PC-3 (cell line): ENCODE results near the gene EIF6. TPM values are rescaled to one million over a fixed set of nuclear protein-coding genes. Genes with fewer than 3 reads are reported as not detected.

ENCODE experiments used
- ATAC-seq: fragments of 200-7000 bp; cut with Tn5 transposase; 2 replicates; pipeline ENCODE4 v1.9.1; 2020; ENCODE audit warnings: mild to moderate bottlenecking, moderate library complexity
- BruUV-seq: library from RNA; stranded (reverse); fragments of 400-500 nt; replicated peaks from 2 replicates; lab custom pipeline; 2021; lab: Mats Ljungman, UMichigan
- CTCF ChIA-PET: fragments of 300-600 bp; sonication (Branson Sonifier 250); formaldehyde crosslinking; loops from one replicate; lab custom pipeline; 2022; ENCODE audit warnings: antibody characterized with exemption; lab: Charles Lee
- POLR2A ChIA-PET: fragments of 300-600 bp; sonication (Branson Sonifier 250); formaldehyde crosslinking; loops from one replicate; lab custom pipeline; 2022; ENCODE audit warnings: antibody characterized with exemption; ENCODE audit not compliant: unreplicated experiment; lab: Charles Lee
- DNase-seq: peaks from one replicate; pipeline ENCODE4 v3.0.0-alpha.2; 2015
- H2AFZ ChIP-seq: fragments of 300-600 bp; sonication (generic); 2 replicates; pipeline ENCODE4 v1.6.0; 2016; ENCODE audit warnings: antibody characterized with exemption, low read length
- H3F3A ChIP-seq: fragments of 300-600 bp; sonication (generic); one replicate; pipeline ENCODE4 v1.6.0; 2017; ENCODE audit warnings: antibody characterized with exemption, low read length, control low read depth, mild to moderate bottlenecking; ENCODE audit not compliant: unreplicated experiment
- H3K27ac ChIP-seq: fragments of 300-600 bp; sonication (generic); 2 replicates; pipeline ENCODE4 v1.5.1; 2016; ENCODE audit warnings: mild to moderate bottlenecking, low read length
- H3K27me3 ChIP-seq: fragments of 300-600 bp; sonication (generic); 2 replicates; pipeline ENCODE4 v1.6.1; 2016; ENCODE audit warnings: low read length, mixed read lengths
- H3K36me3 ChIP-seq: fragments of 300-600 bp; sonication (generic); 2 replicates; pipeline ENCODE4 v1.6.1; 2016; ENCODE audit warnings: low read depth, mixed run types, low read length, mixed read lengths
- H3K4me1 ChIP-seq: fragments of 300-600 bp; sonication (generic); 2 replicates; pipeline ENCODE4 v1.5.1; 2016; ENCODE audit warnings: low read length; ENCODE audit not compliant: insufficient read depth
- H3K4me2 ChIP-seq: fragments of 300-600 bp; sonication (generic); 2 replicates; pipeline ENCODE4 v1.6.0; 2016; ENCODE audit warnings: low read length
- H3K4me3 ChIP-seq: fragments of 300-600 bp; sonication (generic); 2 replicates; pipeline ENCODE4 v1.5.1; 2016; ENCODE audit warnings: mild to moderate bottlenecking, low read length, mixed read lengths
- H3K79me2 ChIP-seq: fragments of 300-600 bp; sonication (generic); 2 replicates; pipeline ENCODE4 v1.6.1; 2017; ENCODE audit warnings: low read length, mixed read lengths
- H3K9ac ChIP-seq: fragments of 300-600 bp; sonication (generic); 2 replicates; pipeline ENCODE4 v1.6.0; 2016; ENCODE audit warnings: mild to moderate bottlenecking, low read length
- H3K9me2 ChIP-seq: fragments of 300-600 bp; sonication (generic); replicated peaks from 2 replicates; pipeline ENCODE4 v1.6.1; 2016; ENCODE audit warnings: mixed run types, low read length, mixed read lengths
- H3K9me3 ChIP-seq: fragments of 300-600 bp; sonication (generic); 2 replicates; pipeline ENCODE4 v1.6.1; 2016; ENCODE audit warnings: low read length, mixed read lengths
- H4K20me1 ChIP-seq: fragments of 300-600 bp; sonication (generic); 2 replicates; pipeline ENCODE4 v1.6.1; 2016; ENCODE audit warnings: low read length, mixed read lengths
- EZH2 ChIP-seq: fragments of 300-600 bp; sonication (generic); IDR thresholded peaks from one replicate; pipeline ENCODE4 v1.6.1; 2017; ENCODE audit warnings: antibody characterized with exemption, mild to moderate bottlenecking, low read length; ENCODE audit not compliant: unreplicated experiment
- EZH2phosphoT487 ChIP-seq: fragments of 300-600 bp; sonication (generic); IDR thresholded peaks from 2 replicates; pipeline ENCODE4 v1.6.1; 2018; ENCODE audit warnings: mild to moderate bottlenecking, antibody characterized with exemption, low read length, borderline replicate concordance
- intact Hi-C: fragments of 100-400 bp; cut with micrococcal nuclease; formaldehyde crosslinking; loops from 2 replicates; pipeline ENCODE4 v1.9.0; 2023
- total RNA-seq: library from RNA; depleted of rRNA; stranded (reverse); fragments of >200 nt; gene quantifications from 2 replicates; pipeline ENCODE4 v1.2.3, GENCODE V29; 2014
- TF ChIP-seq, protein P1 (sequence below): fragments of 300-600 bp; sonication (generic); conservative IDR thresholded peaks from 2 replicates; pipeline ENCODE4 v1.5.1; 2017; ENCODE audit warnings: antibody characterized with exemption, low read depth, mild to moderate bottlenecking, low read length

Gene EIF6
- total RNA-seq, 1 experiment from 2014 or later = 292 TPM

DNA sequence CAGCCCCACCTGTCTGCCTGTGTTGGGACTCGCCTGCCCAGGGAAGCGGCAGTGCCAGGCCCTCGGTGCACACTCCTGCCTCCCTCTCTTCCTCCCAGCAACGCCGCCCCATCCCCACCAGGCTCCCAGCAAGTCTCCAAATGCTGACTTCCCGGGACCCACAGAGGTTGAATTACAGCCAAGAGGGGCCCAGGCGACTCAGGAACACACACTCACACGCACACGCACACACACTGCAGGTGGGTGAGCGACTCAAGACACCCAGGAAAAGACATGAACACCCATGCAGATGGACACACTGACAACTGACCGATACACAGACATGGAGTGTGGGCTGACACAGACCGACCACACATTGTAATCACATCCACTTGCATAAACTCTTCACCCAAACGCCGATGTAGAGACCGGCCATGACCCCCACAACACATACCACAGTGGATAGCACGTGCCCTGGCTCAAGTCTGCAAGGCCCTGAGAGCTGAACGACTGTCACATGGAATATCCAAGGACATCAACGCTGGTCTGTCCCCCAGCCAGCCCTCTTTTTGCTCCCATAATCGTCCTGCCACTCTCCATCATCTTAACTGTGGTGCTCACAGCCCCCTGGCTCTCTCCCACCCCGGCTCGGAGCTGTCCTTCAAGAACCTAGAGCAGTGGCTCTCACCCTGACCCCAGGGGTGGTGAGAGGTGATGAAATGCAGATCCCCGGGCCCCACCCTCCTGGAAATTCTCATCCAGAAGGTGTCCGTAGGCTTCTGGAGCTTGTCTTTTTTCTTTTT is 8.1 kb upstream of the EIF6 start:
- Histone ChIP-seq H3K36me3 (no peaks in the 10 kb centered on the region), H3K4me2 (no peak overlapping the region), H3K4me3 (no peak overlapping the region), H3K4me1 (peaks cover 6% of the 10 kb centered on the region), H3K9me3 (no peaks in the 10 kb centered on the region), H3K27me3 (no peaks in the 10 kb centered on the region), H3K79me2 (no peaks in the 10 kb centered on the region), H4K20me1 (no peaks in the 10 kb centered on the region), H2AFZ (no peak overlapping the region), H3K9me2 (no peaks in the 10 kb centered on the region), H3K9ac (no peak overlapping the region), H3K27ac (no peak overlapping the region), H3F3A (no peaks in the 10 kb centered on the region)
- DNase-seq (no peak), ATAC-seq (no peak)
- ChIA-PET POLR2A (no interaction called here), CTCF (no interaction called here)
- TF ChIP-seq, protein P1, sequence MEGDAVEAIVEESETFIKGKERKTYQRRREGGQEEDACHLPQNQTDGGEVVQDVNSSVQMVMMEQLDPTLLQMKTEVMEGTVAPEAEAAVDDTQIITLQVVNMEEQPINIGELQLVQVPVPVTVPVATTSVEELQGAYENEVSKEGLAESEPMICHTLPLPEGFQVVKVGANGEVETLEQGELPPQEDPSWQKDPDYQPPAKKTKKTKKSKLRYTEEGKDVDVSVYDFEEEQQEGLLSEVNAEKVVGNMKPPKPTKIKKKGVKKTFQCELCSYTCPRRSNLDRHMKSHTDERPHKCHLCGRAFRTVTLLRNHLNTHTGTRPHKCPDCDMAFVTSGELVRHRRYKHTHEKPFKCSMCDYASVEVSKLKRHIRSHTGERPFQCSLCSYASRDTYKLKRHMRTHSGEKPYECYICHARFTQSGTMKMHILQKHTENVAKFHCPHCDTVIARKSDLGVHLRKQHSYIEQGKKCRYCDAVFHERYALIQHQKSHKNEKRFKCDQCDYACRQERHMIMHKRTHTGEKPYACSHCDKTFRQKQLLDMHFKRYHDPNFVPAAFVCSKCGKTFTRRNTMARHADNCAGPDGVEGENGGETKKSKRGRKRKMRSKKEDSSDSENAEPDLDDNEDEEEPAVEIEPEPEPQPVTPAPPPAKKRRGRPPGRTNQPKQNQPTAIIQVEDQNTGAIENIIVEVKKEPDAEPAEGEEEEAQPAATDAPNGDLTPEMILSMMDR = no peak
- no peak for TF ChIP-seq EZH2phosphoT487
- no peak for TF ChIP-seq EZH2
- BruUV-seq = no TSS peak
- intact Hi-C loops = no loop called here

DNA sequence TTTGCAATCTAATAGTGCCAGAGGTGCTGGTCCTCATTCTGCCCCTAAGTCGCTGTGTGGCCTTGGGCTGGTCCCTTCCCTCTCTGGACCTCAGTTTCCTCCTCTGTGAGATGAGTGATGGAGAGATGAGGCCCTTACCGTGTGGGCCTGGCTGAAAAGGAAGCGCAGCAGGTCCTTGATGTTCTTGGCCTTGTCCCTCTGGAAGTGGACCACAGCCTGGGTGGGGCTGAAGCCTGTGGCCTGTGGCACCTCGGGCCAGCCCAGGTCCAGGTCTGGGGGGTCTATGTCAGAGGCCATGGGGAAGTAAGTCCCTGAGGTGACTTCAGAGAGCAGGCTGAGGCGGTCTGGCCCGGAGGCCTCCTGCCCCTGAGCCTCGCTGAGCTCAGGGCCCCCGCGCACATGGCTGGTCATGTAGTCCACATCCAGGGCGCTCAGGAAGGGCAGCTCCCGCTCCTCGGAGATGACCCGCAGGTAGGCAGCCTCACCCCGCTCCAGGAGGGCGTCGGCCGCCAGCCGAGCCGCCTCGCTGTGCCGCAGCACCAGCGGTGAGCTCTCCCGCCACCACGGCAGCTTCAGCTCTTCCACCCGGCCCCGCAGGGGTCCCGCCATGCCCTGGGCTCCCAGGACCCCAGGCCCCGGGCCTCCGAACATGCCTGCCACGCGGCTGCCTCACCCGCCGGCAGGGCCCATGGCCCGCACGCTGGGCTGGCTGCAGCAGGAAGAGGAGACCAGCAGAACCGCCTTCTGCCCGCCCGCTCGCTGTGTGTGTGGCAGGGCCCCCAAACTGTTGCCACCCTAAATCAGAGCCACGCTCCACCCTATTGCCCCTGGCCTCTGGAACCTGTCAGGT is 7.3 kb upstream of the EIF6 start, which contains the start of gene FAM83C:
FAM83C (minus strand) TSS at position 772 of the 850 bp plus-strand sequence; CDS start at position 651, 121 bp downstream.
- Histone ChIP-seq H3K9ac (no peak within 1 kb of the TSS), H3F3A (no peaks in the 10 kb centered on the region), H2AFZ (no peak within 1 kb of the TSS), H3K27me3 (no peaks in the 10 kb centered on the region), H3K79me2 (no peaks in the 10 kb centered on the region), H3K4me1 (no peaks in the 10 kb centered on the region), H3K9me2 (no peaks in the 10 kb centered on the region), H3K4me3 (no peak within 1 kb of the TSS), H3K9me3 (no peaks in the 10 kb centered on the region), H3K4me2 (no peak within 1 kb of the TSS), H3K27ac (no peak within 1 kb of the TSS), H3K36me3 (no peaks in the 10 kb centered on the region), H4K20me1 (no peaks in the 10 kb centered on the region)
- DNase-seq = no peak
- no peak for ATAC-seq
- intact Hi-C loops = no loop called here
- BruUV-seq = no TSS peak
- TF ChIP-seq, protein P1 = no peak
- TF ChIP-seq EZH2 = no peak
- TF ChIP-seq EZH2phosphoT487 = no peak
- POLR2A ChIA-PET = no interaction called here
- CTCF ChIA-PET = no interaction called here
